WTC11 (cell line): ENCODE results near the gene RFC1. TPM values are rescaled to one million over a fixed set of nuclear protein-coding genes. Genes with fewer than 3 reads are reported as not detected.
A peak's percentile ranks its signal among the peaks of the same experiment; 100 is the strongest.

Experiments
- ATAC-seq: fragments of 200-7000 bp; cut with Tn5 transposase; 2 replicates; pipeline ENCODE4 v1.10.0; 2021; ENCODE audit warnings: mild to moderate bottlenecking, moderate library complexity
- Bru-seq: library from RNA; stranded (reverse); fragments of 400-500 nt; gene quantifications from one replicate; lab custom pipeline; 2021; lab: Mats Ljungman, UMichigan
- CTCF ChIA-PET: fragments of 300-600 bp; sonication (Branson Sonifier 250); formaldehyde crosslinking; loops from one replicate; lab custom pipeline; 2021; ENCODE audit warnings: antibody characterized with exemption; lab: Charles Lee
- POLR2A ChIA-PET: fragments of 350-600 bp; sonication (Branson Sonifier 250); formaldehyde crosslinking; loops from one replicate; lab custom pipeline; 2021; ENCODE audit warnings: antibody characterized with exemption; lab: Charles Lee
- DNase-seq: peaks from one replicate; pipeline ENCODE4 v3.0.0; 2021; ENCODE audit warnings: low spot score
- H3K27ac Mint-ChIP-seq: 2 replicates; pipeline ENCODE4 v1.8.0; 2021; ENCODE audit warnings: mixed read lengths
- H3K27me3 Mint-ChIP-seq: 2 replicates; pipeline ENCODE4 v1.8.0; 2021; ENCODE audit warnings: low read depth, mild to moderate bottlenecking, moderate library complexity, mixed read lengths
- H3K36me3 Mint-ChIP-seq: 2 replicates; pipeline ENCODE4 v1.8.0; 2021; ENCODE audit warnings: mixed read lengths
- H3K4me1 Mint-ChIP-seq: 2 replicates; pipeline ENCODE4 v1.8.0; 2022; ENCODE audit warnings: mixed read lengths
- H3K4me3 Mint-ChIP-seq: 2 replicates; pipeline ENCODE4 v1.8.0; 2021; ENCODE audit warnings: mild to moderate bottlenecking, moderate library complexity, mixed read lengths
- H3K9me3 Mint-ChIP-seq: 2 replicates; pipeline ENCODE4 v1.8.0; 2021; ENCODE audit warnings: mixed read lengths
- CTCF ChIP-seq: fragments of 200-600 bp; IDR thresholded peaks from 2 replicates; pipeline ENCODE4 v1.8.0; 2022; ENCODE audit warnings: antibody characterized with exemption
- E2F4 ChIP-seq: sonication (generic); formaldehyde crosslinking; IDR thresholded peaks from 2 replicates; pipeline ENCODE4 v1.8.1; 2022; ENCODE audit warnings: low read depth, mild to moderate bottlenecking, moderate library complexity, missing genetic modification reagents, borderline replicate concordance
- E2F5 ChIP-seq: sonication (generic); formaldehyde crosslinking; IDR thresholded peaks from 2 replicates; pipeline ENCODE4 v1.8.1; 2022; ENCODE audit warnings: mild to moderate bottlenecking, moderate library complexity, missing genetic modification reagents
- EMX1 ChIP-seq: fragments of 250-450 bp; sonication (Bioruptor Pico); IDR thresholded peaks from 2 replicates; pipeline ENCODE4 v1.8.0; 2021; ENCODE audit warnings: mild to moderate bottlenecking
- FOXP4 ChIP-seq: sonication (generic); formaldehyde crosslinking; IDR thresholded peaks from 2 replicates; pipeline ENCODE4 v1.8.0; 2022; ENCODE audit warnings: mild to moderate bottlenecking, missing genetic modification reagents
- GABPB1 ChIP-seq: sonication (generic); formaldehyde crosslinking; IDR thresholded peaks from 2 replicates; pipeline ENCODE4 v1.8.1; 2023; ENCODE audit warnings: mild to moderate bottlenecking, missing genetic modification reagents
- GTF2I ChIP-seq: fragments of 250-450 bp; sonication (Bioruptor Pico); conservative IDR thresholded peaks from 2 replicates; pipeline ENCODE4 v1.4.0; 2021; ENCODE audit warnings: mild to moderate bottlenecking
- HMGA2 ChIP-seq: fragments of 250-450 bp; sonication (Bioruptor Pico); IDR thresholded peaks from 2 replicates; pipeline ENCODE4 v1.4.0; 2021; ENCODE audit warnings: mild to moderate bottlenecking, moderate library complexity
- JAZF1 ChIP-seq: fragments of 250-450 bp; sonication (Bioruptor Pico); IDR thresholded peaks from 2 replicates; pipeline ENCODE4 v1.9.0; 2021; ENCODE audit warnings: moderate library complexity, mild to moderate bottlenecking, inconsistent platforms
- MXD4 ChIP-seq: fragments of 250-450 bp; sonication (Bioruptor Pico); IDR thresholded peaks from 2 replicates; pipeline ENCODE4 v1.8.0; 2021; ENCODE audit warnings: mild to moderate bottlenecking, moderate library complexity, borderline replicate concordance
- MYBL2 ChIP-seq: sonication (generic); formaldehyde crosslinking; IDR thresholded peaks from 2 replicates; pipeline ENCODE4 v1.8.1; 2023; ENCODE audit warnings: mild to moderate bottlenecking, moderate library complexity, missing genetic modification reagents
- SMAD3 ChIP-seq: sonication (generic); formaldehyde crosslinking; IDR thresholded peaks from 2 replicates; pipeline ENCODE4 v1.8.0; 2022; ENCODE audit warnings: missing genetic modification reagents, mild to moderate bottlenecking, borderline replicate concordance
- TCF7 ChIP-seq: sonication (generic); formaldehyde crosslinking; IDR thresholded peaks from 2 replicates; pipeline ENCODE4 v1.8.0; 2022; ENCODE audit warnings: mild to moderate bottlenecking, low read depth, missing genetic modification reagents, moderate library complexity
- TEAD1 ChIP-seq: sonication (generic); formaldehyde crosslinking; IDR thresholded peaks from 2 replicates; pipeline ENCODE4 v1.8.0; 2022; ENCODE audit warnings: mild to moderate bottlenecking, missing genetic modification reagents
- ZNF138 ChIP-seq: sonication (generic); formaldehyde crosslinking; conservative IDR thresholded peaks from 2 replicates; pipeline ENCODE4 v1.8.1; 2022; ENCODE audit warnings: mild to moderate bottlenecking, moderate library complexity, missing genetic modification reagents
- ZNF671 ChIP-seq: fragments of 250-450 bp; sonication (Bioruptor Pico); IDR thresholded peaks from 2 replicates; pipeline ENCODE4 v1.8.0; 2021; ENCODE audit warnings: mild to moderate bottlenecking
- long read RNA-seq, 3 experiments: library from RNA in 1 of 3; library from capped mRNA in 1 of 3; library from polyadenylated mRNA in 1 of 3; unstranded in 2 of 3; stranded (forward) in 1 of 3; transcript quantifications; one replicate each; pipeline ENCODE4 v2.0.0, GENCODE V29; 2021
- total RNA-seq: library from RNA; stranded (reverse); gene quantifications from 3 replicates; pipeline ENCODE4 v1.2.3, GENCODE V29; 2021
- TF ChIP-seq, protein P1 (sequence below): sonication (generic); formaldehyde crosslinking; IDR thresholded peaks from 2 replicates; pipeline ENCODE4 v1.8.1; 2023; ENCODE audit warnings: mild to moderate bottlenecking, missing genetic modification reagents

RFC1 gene, protein sequence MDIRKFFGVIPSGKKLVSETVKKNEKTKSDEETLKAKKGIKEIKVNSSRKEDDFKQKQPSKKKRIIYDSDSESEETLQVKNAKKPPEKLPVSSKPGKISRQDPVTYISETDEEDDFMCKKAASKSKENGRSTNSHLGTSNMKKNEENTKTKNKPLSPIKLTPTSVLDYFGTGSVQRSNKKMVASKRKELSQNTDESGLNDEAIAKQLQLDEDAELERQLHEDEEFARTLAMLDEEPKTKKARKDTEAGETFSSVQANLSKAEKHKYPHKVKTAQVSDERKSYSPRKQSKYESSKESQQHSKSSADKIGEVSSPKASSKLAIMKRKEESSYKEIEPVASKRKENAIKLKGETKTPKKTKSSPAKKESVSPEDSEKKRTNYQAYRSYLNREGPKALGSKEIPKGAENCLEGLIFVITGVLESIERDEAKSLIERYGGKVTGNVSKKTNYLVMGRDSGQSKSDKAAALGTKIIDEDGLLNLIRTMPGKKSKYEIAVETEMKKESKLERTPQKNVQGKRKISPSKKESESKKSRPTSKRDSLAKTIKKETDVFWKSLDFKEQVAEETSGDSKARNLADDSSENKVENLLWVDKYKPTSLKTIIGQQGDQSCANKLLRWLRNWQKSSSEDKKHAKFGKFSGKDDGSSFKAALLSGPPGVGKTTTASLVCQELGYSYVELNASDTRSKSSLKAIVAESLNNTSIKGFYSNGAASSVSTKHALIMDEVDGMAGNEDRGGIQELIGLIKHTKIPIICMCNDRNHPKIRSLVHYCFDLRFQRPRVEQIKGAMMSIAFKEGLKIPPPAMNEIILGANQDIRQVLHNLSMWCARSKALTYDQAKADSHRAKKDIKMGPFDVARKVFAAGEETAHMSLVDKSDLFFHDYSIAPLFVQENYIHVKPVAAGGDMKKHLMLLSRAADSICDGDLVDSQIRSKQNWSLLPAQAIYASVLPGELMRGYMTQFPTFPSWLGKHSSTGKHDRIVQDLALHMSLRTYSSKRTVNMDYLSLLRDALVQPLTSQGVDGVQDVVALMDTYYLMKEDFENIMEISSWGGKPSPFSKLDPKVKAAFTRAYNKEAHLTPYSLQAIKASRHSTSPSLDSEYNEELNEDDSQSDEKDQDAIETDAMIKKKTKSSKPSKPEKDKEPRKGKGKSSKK
- total RNA-seq (56.7 to 64.3 TPM (median 59.4 TPM) in 3 replicates), Bru-seq, nascent RNA (percentile 84 among the genes with signal in this experiment)
- long read RNA-seq, experiment 1, full-length matches to known transcripts, result 211 of 329 reads
- long read RNA-seq, experiment 1, partial matches to known transcripts, result 59 of 329 reads
- long read RNA-seq, experiment 1, other reads (novel, unspliced or antisense), result 59 of 329 reads
- long read RNA-seq, experiment 2, full-length matches to known transcripts, result 17 of 84 reads
- long read RNA-seq, experiment 2, partial matches to known transcripts, result 42 of 84 reads
- long read RNA-seq, experiment 2, other reads (novel, unspliced or antisense), result 25 of 84 reads
- long read RNA-seq, experiment 3, full-length matches to known transcripts, result 3 of 47 reads
- long read RNA-seq, experiment 3, partial matches to known transcripts, result 37 of 47 reads
- long read RNA-seq, experiment 3, other reads (novel, unspliced or antisense), result 7 of 47 reads

DNA sequence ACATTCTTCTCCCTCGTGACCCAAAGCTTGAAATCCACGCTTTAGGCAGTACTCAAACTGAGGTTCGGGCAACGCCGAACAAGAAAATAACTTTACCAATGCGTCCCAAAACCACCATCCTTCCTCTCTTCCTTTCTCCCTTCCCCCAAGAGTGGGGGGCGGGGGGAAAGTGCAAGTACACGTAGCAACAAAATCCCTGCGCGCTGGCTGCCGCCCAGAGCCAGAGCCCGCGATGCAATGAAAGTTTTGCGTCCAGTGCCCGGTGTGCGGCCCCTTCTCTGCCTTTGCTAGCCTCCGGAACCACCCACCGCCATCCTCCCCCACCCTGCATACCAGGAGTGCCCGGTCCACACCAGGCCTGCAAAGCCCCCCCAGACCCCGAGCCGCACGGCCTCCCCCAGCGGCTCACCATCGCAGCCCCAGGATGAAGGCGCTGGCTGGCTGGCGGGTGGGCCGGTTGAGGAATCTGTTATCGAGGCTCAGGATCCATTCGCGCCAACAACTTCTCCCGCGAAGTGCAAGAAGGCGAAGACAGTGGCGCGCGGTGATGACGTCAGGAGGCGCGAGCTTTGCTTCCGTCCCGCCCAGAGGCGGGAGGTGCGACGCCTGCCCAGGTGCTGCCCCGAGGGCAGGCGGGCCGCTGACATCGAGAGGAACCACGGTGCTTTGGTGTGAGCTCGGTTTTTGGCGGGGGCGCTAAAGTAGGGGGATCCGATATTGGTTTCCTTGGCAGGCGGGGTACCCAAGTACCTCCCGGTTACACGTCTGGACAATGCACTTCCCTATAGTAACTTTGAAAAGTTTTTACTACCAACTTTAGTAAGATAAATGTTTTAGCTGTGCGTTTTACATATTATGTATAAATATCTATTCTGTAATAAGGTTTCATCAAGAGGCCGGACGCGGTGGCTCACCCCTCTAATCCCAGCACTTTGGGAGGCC, at the start of gene RFC1:
Gene RFC1, minus strand, starts transcription at position 533 of the 942 bp plus-strand sequence. Its CDS starts 121 bp downstream, at position 412.
- ChIA-PET POLR2A (interaction anchor here (0.5 to 2.1 kb wide), 4 partner anchors 12 to 690 kb away, joined by 3 to 6 read pairs (median 3); partner anchors contain the start of genes LIAS and RPL9), CTCF (interaction anchor here (0.6 to 1.5 kb wide), 3 partner anchors 61 to 111 kb away, joined by 3 to 5 read pairs (median 3); no protein-coding TSS in a partner anchor)
- H3K27ac Mint-ChIP-seq, result peak within 1 kb of the TSS; percentile 94
- DNase-seq, result peak; percentile 95
- H3K27me3 Mint-ChIP-seq, result peaks cover 42% of the 10 kb centered on the region
- H3K36me3 Mint-ChIP-seq, result peaks cover 8% of the 10 kb centered on the region
- ATAC-seq, result peak; percentile 94
- peaks cover 16% of the 10 kb centered on the region for H3K9me3 Mint-ChIP-seq
- peaks cover 8% of the 10 kb centered on the region for H3K4me1 Mint-ChIP-seq
- peak within 1 kb of the TSS; percentile 97 for H3K4me3 Mint-ChIP-seq
- TF ChIP-seq E2F4 (peak; percentile 98), GABPB1 (CRISPR knock-in tag) (peak; percentile 89), TCF7 (CRISPR knock-in tag) (peak; percentile 97), MYBL2 (peak; percentile 99), E2F5 (CRISPR knock-in tag) (peak; percentile 100), GTF2I (CRISPR knock-in tag) (no peak), HMGA2 (no peak), ZNF671 (CRISPR knock-in tag) (no peak), ZNF138 (peak; percentile 98), CTCF (no peak), EMX1 (CRISPR knock-in tag) (no peak), SMAD3 (CRISPR knock-in tag) (peak; percentile 99), TEAD1 (CRISPR knock-in tag) (peak; percentile 100), JAZF1 (CRISPR knock-in tag) (no peak), MXD4 (CRISPR knock-in tag) (no peak), FOXP4 (CRISPR knock-in tag) (peak; percentile 100)
- TF ChIP-seq, protein P1, sequence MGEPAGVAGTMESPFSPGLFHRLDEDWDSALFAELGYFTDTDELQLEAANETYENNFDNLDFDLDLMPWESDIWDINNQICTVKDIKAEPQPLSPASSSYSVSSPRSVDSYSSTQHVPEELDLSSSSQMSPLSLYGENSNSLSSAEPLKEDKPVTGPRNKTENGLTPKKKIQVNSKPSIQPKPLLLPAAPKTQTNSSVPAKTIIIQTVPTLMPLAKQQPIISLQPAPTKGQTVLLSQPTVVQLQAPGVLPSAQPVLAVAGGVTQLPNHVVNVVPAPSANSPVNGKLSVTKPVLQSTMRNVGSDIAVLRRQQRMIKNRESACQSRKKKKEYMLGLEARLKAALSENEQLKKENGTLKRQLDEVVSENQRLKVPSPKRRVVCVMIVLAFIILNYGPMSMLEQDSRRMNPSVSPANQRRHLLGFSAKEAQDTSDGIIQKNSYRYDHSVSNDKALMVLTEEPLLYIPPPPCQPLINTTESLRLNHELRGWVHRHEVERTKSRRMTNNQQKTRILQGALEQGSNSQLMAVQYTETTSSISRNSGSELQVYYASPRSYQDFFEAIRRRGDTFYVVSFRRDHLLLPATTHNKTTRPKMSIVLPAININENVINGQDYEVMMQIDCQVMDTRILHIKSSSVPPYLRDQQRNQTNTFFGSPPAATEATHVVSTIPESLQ (CRISPR knock-in tag), result peak; percentile 92
